HG02973 (cell line): ENCODE results near the gene SND1.

Experiments used
- ATAC-seq: cut with Tn5 transposase; IDR thresholded peaks from one replicate; pipeline ENCODE4 v1.9.1; 2021; ENCODE audit warnings: moderate library complexity; ENCODE audit not compliant: unreplicated experiment

Gene SND1

DNA sequence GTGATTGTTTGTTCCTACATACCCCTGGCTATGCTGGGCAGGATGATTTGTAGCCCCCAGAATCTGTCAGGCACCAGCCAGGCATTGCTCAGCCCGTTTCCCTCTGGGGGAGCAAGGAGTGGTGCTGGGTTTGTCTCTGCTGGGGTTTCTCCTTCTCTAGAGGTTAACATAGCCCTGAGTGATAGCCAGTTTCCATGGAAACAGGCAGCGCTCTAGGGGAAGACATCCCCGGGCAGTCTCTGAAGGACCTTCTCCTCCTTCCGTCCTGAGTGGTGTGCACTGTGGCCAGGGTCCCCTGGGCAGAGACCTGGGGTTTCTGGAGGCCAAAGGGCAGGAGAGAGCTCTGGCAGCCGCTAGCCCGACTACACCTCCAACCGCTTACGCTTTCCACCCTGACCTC, 429.8 kb downstream of the SND1 start:
- no peak for ATAC-seq

DNA sequence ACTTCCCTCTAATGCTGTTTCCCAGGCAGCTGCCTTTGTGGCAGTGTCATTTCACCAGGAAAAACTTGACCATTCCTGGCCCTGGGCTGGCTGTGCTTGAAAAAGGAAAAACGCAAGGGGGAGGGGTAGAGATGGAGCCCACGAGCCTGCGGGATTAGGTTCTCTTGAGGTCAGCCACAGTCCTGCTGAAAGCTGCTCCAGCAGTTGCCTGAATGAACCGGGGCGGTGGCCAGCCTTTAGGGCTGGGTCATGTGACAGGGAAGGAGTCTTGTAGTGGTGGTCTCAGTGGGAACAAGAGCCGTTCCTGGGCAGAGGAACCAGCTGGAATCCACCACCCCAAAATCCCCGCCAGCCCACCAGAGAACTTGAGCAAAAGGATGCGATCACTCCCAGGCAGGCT, 430.4 kb downstream of the SND1 start:
- ATAC-seq, result no peak

DNA sequence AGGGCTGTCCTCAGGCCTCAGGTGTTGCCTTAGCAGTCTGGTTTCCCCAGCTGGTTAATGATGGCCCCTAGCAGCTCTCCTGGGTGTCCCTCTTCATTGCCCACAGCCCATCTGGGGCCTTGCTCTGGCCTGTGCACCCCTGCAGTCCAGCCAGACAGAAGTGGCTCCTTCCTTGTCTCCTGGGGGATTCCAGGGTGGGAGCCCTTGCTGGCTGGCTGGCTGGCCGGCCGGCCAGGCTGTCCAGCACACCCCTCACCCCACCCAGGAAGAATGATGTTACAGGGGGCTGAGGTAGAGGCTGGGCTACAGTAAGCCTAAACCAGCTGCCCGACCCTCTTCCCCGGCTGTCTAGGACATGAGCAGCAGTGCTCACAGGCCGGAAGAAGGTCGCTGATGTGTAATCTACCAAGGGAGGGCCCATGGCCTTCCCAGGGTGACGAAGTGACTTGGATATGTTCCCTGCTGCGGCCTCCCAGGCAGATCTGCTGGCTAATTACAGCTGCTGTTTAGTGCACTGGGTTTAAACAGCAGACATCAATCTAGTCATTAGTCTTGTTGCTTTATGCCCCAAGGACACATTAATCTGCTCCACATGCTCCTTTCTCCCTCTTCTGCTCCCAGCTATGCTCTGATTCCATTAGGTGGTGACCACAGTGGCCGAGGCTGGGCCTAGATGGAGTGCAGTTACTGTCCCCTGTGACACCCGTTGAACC, 433.1 kb downstream of the SND1 start:
- ATAC-seq, result no peak

DNA sequence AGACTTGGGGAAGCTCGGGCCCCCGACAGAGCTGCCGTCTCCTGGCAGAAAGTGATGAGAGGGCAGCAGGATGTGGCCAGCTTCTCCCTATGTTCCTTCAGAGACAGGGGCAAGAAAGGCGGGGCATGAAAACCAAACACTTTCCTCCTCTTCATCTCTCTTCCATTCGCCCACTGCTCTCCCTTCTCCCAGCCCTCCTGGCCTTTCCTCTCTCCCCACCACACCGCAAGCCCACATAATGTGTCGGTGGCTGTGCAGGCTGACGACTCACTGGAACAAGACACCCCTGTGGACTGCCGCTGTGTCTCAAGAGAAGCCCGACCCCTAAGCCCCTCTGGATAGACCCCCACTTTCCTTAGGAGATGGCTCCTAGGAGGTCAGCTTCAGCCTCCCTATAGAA, 438.5 kb downstream of the SND1 start:
- no peak for ATAC-seq

DNA sequence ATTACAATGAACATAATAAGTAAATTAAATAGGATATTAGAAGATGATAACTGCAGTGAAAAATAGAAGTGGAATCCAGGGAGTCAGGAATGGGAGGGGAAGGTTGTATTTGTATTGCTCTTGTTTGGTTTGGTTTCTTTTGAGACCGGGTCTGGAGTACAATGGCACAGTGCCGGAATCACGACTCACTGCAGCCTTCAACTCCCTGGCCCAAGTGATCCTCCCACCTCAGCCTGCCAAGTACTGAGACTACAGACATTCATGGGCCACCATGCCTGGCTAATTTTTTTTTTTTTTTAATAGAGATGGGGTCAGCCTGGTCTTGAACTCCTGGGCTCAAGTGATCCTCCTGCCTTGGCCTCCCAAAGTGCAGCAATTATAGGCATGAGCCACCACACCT, 439.1 kb downstream of the SND1 start:
- ATAC-seq, result no peak

DNA sequence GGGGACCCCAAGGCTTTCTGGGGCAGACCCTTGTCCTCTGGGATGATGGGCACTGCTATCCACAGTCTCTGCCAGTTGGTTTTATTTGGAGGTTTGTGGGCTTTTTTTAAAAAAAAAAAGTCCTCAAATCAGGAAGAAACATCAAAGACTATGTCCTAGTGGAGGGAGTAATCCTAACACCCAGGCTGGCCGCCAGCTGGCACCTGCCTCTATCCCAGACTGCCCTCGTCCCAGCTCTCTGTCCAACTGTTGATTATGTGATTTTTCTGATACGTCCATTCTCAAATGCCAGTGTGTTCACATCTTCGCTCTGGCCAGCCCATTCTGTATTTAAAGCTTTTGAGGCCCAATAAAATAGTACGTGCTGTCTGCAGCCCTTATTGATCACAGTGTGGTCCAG, 440.2 kb downstream of the SND1 start:
- no peak for ATAC-seq

DNA sequence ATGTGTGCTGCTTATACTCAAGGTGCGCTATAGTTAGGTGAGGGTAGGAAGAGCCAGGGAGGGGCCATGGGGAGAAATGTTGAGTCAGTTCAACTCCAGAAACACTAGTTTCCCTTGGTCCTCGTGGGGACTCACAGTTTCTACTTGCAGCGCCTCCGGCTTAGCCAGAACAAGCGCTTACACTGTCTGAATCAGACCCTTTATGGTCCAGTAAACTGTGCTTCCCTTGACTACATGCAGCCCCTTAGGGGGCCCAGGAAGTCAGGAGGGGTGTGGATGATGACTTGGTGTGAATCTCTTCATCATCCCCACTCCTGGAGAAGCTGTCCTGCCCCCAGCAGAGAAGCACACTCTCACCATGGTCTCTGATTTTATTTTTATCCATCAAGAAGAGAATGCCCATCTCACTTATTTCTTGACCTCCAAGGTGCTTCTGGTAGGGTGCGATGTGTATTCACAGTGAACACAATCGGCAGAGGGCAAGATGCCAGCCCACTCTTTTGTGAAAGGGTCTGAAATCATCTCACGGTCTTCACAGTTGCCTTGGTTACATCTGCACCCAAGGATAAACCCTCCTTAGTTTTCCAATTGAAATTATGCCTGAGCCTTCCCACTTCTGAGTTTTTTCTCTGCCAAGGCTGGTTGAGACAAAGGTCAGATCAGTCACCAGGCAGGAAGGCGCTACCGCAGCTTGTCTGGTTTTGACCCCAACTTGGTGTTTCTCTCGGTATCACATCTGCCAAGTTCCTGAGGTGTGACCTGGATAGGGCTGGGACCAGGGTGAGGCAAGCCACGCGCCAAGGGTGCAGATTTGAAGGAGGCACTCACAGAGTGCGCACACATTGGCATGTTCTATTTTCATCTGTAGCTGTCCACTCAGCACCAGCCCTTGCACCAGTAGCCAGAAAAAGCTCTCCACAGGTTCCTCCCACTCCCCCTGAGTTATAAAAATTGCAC, 441.9 kb downstream of the SND1 start:
- ATAC-seq, result no peak

DNA sequence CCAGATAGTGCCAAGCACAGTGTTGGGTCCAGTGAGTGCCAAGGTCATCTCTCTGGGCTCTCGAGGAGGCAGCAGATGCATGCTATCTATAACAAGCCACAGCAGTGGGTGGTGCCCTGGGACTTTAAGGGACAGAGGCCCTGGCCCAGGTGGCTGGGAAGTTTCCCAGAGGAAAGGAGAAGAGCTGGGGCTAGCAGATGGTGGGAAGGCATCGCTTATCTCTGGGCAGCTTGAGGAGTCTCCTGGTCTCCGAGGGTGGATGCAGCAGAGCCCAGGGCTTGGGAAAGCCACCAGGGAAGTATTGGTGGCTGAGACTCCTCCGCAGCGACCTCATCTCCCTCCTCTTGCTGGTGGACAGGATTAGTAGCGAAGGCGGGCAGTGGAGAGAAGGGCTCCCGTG, 442.7 kb downstream of the SND1 start:
- no peak for ATAC-seq

DNA sequence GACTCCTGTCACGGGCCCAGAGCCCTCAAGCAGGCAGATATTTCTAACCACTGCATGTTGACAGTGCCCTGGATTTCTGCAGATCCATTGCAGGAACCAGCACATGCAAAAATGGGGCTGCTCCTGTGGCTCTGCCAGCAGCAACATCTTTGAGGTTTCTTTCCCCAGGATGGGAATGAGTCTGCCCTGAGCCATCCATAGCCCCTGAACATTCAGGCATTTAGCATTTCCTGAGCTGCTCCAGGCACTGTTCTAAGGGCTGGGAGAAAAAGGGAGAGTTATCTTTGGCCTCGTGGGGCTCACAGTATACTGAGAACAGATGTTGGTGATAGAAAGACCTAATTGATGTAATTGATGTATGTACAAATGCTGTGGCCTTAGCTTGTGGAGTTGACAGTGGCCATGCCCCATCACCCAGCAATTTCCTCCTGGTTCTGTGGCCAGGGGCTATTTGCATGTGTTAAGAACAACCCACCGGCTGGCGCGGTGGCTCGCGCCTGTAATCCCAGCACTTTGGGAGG, 445.3 kb downstream of the SND1 start:
- no peak for ATAC-seq

DNA sequence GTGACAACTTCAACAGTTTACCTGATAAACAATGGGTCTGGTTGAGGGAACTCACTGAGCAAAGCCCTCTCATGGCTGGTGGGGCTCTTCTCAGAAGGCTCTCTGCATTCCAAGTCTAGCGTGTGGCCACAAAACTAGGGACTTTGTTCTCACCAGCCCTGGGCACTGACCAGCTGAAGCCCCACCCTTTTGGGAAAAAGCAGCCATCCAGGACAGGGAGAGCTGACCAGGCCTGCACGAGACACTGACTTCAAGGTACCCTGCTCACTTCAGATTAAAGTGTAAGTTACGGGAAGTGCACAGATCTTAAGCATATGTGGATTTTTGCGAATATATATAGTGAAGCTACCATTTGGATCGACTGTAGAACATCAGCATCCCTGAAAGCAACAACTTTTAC, 446.6 kb downstream of the SND1 start:
- ATAC-seq, result no peak

DNA sequence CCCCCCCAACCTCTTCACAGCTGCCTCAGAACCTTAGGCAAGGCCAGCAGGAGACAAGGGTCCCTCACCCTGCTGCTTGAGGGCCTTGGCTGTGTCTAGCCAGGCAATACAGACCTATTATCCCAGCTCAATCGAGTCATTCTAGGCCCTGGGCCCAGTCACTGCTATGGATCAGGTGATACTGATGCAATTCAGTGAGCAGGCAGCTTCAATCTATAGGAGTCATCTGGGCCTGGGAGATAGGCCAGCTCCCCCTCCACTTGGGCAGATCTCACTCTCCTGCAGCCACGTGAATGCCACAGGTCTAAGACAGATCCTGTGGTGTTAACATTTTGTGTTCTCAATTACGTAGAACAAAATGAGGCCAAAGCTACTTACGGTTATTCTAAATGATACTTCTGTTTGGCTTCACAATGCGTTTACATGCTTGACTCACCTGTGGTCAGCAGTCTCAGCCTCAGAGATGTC, 447.2 kb downstream of the SND1 start:
- no peak for ATAC-seq

DNA sequence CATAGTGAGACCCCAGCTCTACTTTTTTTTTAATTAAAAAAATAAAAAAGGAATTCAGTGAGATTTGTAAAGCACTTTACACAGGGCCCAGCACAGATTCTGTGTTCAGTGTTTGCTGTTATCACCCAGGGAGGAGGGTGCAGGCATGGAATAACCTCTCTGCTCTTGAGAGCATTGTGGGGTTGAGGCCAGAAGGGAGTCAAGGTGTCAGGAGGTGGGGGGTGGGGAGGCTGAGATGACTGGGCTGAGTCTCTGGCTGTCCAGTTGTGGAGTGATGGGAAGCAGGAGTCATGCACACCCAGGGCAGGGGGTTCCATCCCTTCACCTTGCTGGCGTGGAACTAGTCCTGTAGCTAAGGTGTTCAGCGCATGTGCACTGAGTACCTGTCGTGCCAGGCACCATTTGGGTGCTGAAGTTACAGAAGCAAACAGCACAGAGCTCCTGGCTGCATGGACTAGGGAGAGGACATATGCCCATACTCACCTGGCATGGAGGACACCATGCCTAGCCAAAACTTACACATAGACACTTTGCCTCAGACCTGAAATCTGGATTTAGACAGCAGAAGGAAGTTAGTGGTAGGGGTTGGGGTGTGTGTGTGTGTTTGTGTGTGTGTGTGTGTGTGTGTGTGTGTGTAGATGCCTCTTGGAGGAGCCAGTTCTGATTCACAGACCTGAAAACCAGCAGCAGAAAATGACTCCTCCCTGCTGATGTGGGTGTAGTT, 448.4 kb downstream of the SND1 start:
- no peak for ATAC-seq

DNA sequence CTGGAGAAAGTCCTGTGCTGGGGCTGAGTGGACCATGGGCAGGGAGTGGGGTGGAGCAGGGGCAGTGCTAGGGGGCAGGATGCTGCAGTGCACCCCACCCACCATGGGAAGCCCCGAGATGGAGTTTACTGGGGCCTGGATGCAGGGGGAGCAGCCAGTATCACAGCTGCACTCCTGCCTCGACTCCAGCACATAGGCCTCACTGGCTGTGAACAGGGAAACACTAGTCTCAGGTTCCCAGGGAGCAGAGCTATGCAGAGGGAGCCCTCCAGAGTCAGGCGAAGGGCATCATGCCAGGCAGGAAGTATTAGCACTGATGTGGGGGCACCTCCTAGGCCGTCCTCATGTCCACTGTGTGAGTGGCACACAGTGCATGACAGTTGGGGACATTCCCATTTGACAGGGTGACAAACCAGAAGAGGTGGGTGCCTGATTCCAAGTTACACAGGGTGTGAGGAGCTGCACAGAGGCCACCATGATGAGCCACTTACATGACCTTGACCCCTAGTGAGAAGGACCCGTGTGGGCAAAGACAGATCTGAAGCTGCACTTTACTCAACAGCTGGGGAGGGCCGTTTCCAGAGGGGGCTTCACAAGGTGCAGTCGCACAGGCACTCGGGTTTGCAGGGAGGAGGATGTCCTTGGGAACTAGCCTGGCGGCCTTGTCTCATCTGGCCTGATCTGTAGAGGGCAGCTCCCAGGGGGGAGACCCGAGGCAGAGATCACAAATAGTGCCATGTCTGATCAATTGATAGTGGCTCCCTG, 449.1 kb downstream of the SND1 start:
- no peak for ATAC-seq

DNA sequence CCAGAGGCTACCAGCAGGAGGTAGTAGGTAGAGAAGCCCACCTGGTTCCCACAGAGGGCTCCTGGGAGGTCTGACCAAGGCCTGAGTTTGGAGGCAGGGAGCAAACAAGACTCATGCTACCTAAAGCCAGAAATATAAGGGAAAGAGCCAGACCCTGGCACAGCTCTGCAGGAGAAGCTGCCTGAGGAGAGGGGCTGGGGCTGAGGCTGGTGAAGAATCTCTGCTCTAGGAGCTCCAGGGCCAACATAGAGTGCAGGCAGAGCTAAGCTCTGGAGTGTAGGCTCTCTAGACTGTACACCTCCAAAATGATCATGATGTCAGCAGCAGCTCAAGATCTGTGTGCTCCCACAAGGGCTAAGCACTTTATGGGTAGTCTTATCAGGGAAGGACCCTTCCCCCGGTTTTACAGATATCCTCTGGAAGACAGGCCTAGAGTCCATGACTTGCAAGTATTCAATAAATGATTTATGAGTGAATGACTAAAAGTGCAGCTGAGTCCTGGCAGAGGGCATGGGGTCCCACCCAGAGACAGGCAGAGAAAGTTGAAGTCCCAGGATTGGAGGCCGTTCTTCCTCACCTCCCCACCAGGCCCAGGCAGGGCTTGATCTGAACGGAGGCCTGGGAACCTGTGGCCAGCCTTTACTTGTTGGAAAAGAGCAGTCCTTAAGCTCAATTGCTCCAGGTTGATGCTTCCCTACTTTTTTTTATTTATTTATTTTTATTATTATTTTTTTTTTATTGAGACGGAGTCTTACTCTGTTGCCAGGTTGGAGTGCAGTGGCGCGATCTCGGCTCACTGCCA, 450.7 kb downstream of the SND1 start:
- ATAC-seq, result no peak

DNA sequence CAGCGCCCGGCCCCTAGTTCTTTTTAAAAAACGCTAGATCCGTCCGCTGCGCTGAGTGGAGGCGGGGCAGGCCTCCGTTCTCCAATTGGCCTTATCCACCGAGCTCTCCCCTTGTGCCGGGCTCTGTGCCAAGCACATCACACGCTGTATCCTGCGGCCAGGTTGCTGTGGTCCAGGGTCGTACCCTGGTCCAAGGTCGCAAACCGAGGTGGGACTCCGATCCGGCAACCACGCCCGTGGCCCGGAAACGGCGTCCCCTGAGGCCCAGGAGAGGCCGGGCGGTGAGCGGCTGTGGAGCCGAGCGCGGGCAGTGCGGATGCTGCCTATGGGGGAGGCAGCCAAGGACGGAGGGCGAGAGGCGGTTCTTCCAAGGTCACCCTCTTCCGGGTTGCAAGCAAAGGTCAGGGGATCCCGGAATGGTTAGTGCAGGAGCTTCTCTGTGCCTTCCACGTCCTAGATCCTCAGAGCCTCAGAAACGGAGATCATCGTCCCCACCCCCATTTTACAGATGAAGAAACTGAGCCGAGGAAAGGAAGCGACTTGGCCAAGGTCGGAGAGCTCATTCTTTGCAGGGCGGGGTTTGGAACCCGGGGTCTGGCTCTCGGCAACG, 451.6 kb downstream of the SND1 start:
- peak; percentile 27 for ATAC-seq

DNA sequence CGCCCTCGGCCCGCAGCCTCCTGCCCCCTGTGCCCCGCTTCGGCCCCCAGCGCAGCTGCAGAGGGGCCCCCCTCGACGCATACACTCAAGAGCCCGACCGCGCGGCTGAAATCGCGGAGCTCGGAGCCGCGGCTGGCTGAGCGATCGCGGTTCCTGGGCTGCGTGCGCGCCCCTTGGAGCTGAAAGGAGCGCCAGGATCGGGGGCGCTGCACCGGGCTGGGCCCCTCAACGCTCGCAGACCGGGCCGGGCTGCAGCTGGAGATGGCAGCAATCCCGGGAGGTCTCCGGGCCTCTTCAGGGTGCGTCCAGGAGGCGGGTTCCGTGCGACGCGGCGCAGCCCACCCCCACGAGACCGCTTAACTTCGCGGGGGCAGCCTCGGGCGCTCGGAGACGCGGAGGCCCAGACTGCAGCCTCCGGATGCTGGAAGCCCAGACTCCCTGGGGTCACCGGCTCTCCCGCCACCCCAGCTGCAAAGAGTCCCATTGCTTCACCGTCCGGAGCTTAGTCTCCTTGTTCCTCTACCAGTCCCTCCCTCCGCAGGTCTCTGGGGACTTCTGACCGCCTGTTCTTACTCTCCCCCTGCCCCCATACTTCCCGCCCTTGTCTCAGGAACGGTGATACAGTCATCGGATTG, 452.2 kb downstream of the SND1 start:
- no peak for ATAC-seq

DNA sequence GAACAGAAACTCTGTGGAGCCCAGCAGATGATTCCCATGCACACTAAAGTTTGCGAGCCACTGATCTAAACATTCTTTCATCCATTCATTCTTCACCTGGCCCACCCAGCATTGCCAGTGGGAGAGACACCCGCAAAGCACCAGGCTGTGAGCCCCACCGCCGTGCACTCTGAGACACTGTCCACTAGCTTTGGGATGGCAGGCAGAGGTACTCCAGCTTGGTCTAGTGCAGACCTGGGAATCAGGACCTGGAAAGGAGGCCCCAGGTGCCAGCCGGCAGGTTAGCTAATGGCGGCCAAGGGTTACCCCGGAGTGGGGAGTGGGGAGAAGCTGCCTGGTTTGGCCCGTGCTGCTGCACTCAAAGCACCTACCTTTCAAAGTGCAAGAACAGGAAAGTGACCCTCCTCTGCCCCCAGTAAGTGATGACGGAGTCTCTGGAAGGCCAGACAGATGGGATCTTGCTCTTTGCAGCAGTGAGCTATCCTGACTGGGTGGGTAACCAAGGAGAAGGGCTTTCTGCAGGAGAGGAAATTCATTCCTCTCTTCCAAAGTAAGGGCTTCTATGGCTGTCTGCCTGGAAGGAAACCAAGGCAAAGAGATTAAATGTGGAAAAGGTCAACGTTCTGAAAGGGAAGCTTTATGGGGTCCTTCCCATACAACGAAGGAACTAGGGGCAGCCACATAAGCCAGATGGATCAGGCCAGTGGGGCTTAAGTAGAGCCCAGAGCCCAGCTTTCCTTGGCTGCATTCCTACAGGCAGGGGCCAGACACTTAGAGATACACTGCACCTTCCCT, 453.4 kb downstream of the SND1 start:
- no peak for ATAC-seq

DNA sequence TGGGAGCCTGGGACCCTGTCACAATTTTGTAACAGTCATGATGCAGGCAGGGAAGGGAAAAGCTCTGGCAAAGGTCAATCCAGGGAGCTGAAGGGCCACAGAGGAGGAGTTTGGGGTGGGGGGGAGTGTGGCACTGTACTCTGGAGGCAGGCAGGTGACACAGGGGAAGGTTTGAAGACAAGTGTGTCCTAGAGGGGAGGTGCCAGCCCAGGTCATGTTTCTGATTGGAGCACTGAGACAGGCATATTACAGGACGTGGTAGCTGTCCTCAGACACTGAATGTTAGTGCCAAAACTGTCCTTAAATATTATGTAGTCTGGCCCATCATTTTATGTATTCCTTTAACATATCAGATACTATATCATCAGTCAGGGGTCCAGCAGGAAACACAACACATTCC, 454.8 kb downstream of the SND1 start:
- no peak for ATAC-seq
